ENCODE results near the gene ATXN7.

Gene ATXN7

DNA sequence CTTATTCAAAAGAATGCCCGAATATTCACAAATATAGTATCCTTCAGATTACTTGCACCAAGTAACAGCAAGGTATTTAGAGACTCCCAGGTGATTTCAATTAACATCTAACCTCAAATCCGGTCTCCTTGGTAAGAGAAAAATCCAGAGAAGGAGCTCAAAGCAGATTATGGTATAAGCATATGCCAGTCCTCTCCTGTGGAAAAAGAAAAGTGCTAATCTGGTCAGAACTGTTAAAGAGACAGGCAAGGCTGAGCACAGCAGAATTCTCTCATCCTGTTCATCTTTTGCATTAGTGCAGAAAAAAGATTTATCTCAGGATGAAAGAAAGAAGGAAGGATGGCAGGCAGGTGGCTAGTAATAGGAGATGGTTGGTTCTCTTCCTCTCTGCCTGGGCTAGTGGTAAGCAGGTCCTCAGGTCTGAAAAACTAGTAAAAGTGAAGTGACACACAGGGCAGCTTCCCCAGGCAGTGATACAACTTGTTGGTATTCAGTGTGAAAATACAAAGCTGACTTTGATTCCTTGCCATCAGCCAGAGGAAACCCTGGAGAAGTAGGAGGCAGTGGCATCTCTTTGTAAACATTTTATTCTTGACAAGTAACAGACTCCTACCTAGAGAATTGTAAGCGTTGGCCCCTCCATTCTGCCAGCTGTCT, 14.2 kb downstream of the ATXN7 start:
- Mint-ChIP-seq H3K4me3 (peak overlapping the region; percentile 5), H3K27ac (no peak overlapping the region), H3K4me1 (peaks cover 82% of the 10 kb centered on the region), H3K36me3 (no peaks in the 10 kb centered on the region), H3K27me3 (no peaks in the 10 kb centered on the region), H3K9me3 (no peaks in the 10 kb centered on the region)

DNA sequence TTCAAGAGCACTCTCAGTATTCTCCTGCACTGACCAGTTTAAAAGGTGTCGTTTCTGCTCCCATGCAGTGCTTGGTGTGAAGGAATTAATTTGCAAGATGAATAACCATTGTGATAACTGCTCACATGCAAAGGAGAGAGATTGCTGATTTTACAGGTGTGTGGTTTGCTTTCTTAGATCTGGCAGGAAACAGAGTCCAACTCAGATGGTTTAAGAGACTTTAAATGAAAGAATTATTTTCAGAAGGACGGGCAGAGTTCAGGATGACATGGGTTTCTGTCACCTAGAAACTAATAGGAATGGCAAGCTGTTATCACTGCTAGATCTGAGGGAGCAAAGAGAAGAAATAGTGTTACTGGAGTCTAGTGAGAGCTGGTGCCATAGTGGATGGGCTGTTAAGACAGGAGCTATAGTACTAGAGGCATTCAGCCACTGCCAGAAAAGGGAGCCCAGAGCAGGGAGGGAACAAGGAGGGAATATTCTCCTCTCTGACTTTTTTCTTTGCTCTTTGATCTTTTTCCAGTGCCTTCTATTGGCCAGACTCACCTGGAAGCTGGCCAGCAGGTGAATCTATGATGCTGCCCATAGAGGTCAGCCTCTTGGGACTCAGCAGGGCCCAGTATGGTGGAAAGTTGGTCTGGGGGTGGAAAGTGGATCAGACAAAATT, 14.9 kb downstream of the ATXN7 start:
- no peaks in the 10 kb centered on the region for H3K27me3 Mint-ChIP-seq
- no peak overlapping the region for H3K4me3 Mint-ChIP-seq
- no peaks in the 10 kb centered on the region for H3K9me3 Mint-ChIP-seq
- no peaks in the 10 kb centered on the region for H3K36me3 Mint-ChIP-seq
- peaks cover 86% of the 10 kb centered on the region for H3K4me1 Mint-ChIP-seq
- peak overlapping the region; percentile 31 for H3K27ac Mint-ChIP-seq

DNA sequence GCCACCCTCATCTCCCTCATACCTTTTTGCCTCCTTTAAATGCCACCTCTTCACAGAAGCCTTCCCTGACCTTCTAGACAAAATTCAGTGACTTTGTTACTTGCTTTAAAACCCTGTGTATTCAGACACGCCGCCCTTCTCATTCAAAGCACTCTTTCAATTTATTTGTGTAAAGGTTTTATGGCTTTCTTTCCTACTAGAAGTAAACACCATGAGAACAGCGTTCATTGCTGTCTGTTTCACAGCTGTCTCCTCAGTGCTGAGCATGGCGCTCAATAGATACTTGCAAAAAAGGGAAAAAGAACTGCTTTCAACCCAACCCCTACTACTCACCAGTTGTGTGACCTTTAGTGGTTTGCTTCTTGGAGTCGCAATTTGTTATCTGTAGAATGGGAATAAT, 17.0 kb downstream of the ATXN7 start:
- H3K36me3 Mint-ChIP-seq: no peaks in the 10 kb centered on the region
- no peaks in the 10 kb centered on the region for H3K27me3 Mint-ChIP-seq
- H3K27ac Mint-ChIP-seq: peak overlapping the region; percentile 2
- H3K4me3 Mint-ChIP-seq: no peak overlapping the region
- H3K9me3 Mint-ChIP-seq: no peaks in the 10 kb centered on the region
- H3K4me1 Mint-ChIP-seq: peaks cover 74% of the 10 kb centered on the region

DNA sequence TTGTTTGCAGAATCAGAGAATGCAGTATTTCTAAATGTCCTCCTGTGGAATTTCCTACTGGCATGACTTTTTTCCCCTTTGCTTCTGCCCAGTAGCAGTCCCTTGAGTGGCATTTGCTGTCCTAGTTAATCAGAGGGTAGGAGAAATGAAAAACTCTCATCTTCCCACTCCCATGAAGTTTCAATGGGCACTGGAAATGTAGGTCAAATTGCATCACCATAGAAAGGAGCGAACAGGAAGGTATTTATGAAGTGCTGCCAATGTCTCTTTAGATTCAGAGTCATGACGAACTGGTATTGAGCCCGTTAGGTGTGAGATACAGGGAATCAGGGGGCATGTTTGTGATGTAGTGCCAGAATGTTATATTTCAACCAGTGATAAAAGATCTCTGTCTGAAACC, 23.2 kb downstream of the ATXN7 start:
- Mint-ChIP-seq H3K27me3 (no peaks in the 10 kb centered on the region), H3K4me1 (peaks cover 42% of the 10 kb centered on the region), H3K9me3 (no peaks in the 10 kb centered on the region), H3K4me3 (no peak overlapping the region), H3K27ac (no peak overlapping the region), H3K36me3 (no peaks in the 10 kb centered on the region)

DNA sequence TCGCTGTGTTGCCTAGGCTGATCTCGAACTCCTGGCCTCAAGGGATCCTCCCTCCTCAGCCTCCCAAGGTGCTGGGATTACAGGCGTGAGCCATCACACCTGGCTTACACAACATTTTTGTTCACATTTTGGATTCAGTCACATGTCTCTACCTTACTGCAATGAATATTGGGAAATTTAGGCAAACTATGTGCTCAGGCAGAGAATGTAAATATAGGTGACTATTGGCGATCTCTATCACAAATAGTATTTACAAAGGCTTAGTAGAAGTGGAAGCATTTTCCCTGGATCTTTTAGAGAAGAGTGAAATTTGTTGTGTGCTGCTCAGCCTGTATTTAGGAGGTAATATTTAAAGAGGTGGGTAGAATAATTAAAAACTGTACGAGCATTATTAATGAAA, 27.9 kb downstream of the ATXN7 start:
- Mint-ChIP-seq H3K36me3 (peaks cover 1% of the 10 kb centered on the region), H3K9me3 (no peaks in the 10 kb centered on the region), H3K4me1 (peaks cover 61% of the 10 kb centered on the region), H3K27ac (no peak overlapping the region), H3K27me3 (no peaks in the 10 kb centered on the region), H3K4me3 (no peak overlapping the region)

DNA sequence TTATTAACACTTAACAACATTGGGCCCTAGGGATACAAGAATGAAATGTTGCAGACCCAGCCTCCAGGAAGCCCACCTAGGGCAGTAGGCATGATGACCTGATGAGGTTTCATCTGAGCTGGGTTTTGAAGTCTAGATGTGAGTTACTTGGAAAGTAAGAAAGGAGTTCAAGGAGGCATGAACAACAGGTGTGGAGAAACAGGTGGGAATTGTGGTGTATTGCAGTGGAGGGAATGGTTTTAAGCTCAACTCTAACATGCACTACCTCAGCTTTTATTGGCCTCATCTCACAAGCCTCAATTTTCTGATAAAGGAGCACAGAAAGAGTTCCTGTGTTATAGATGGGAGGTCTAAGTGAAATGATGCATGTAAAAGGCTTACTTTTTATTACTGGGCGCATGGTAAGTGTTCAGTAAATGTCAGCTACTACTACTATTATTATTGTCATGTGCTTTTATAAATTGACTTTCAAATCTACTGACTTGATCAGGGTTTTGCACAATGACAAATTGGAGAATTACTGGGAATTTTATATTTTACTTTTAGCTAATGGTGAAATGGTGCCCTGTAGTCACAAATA, 29.2 kb downstream of the ATXN7 start:
- Mint-ChIP-seq H3K4me3 (no peak overlapping the region), H3K27me3 (no peaks in the 10 kb centered on the region), H3K27ac (no peak overlapping the region), H3K9me3 (no peaks in the 10 kb centered on the region), H3K4me1 (peaks cover 61% of the 10 kb centered on the region), H3K36me3 (peaks cover 1% of the 10 kb centered on the region)

DNA sequence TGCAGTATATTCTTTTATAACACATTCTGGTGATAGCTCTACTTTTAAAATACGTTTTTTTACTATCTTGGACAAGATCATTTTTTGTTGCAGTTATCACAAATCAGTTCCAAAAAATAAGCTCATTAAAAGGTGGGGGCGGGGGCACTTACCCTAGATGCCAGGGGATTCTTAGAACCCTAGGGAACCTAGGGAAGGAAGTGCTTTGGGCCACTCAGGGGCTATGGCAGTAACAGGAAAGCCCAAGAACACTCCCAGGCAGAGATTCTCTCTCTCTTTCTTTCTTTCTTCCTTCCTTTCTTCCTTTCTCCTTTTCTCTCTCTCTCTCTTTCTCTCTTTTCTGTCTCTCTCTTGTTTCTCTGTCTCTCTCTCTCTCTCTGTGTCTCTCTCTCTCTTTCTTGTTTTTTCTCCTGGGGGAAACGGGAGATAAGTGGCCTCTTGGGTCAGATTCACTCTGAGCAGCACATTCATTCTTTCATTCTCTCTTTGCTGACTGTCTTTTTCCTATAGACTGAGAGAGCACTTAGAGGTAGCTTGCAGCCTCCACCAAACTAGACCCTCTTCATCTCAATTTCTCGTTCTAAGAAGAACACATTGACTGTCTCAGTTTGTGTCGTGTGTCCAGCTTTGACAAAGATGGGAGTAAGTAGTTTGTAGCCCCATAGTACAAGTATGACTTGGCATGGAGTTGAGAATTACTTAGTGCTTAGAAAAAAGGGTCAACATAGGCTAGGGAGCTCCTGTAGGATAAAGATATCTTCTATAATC, 31.9 kb downstream of the ATXN7 start:
- H3K9me3 Mint-ChIP-seq: no peaks in the 10 kb centered on the region
- H3K27ac Mint-ChIP-seq: peak overlapping the region; percentile 69
- H3K36me3 Mint-ChIP-seq: peaks cover 9% of the 10 kb centered on the region
- peaks cover 64% of the 10 kb centered on the region for H3K4me1 Mint-ChIP-seq
- no peak overlapping the region for H3K4me3 Mint-ChIP-seq
- H3K27me3 Mint-ChIP-seq: no peaks in the 10 kb centered on the region

DNA sequence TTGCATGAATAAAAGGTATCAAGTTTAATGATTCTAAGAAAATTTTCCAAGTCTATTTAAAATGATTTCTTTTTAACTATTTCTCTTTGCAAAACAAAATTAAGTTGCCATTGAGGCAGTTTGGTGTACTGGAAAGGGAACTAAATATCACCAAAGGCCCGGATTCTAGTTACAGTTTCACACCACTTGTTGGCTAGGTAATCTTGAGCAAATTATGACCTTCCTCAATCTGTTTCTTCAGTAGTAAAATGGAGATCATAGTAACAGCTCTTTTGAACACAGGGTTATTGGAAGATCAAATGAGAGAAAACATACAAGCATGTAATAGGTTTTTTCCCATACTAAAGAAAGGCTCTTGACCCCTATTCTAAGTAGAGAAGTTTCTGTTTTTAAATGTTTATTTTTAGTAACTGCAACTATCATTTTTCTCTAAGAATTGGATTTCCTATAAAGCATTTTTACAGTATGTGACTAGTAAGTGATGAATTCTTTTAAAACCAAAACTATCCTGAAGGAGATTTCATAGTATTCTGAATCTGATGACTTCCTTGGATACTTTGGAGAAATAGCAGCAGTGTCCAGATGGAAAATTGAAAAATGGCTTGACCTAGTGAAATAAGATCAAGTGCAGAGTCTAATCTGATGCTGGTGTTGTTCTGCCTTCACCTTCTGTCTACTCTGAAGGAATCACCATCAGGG, 32.8 kb downstream of the ATXN7 start:
- no peak overlapping the region for H3K4me3 Mint-ChIP-seq
- no peak overlapping the region for H3K27ac Mint-ChIP-seq
- no peaks in the 10 kb centered on the region for H3K9me3 Mint-ChIP-seq
- H3K4me1 Mint-ChIP-seq: peaks cover 64% of the 10 kb centered on the region
- H3K36me3 Mint-ChIP-seq: peaks cover 11% of the 10 kb centered on the region
- no peaks in the 10 kb centered on the region for H3K27me3 Mint-ChIP-seq

DNA sequence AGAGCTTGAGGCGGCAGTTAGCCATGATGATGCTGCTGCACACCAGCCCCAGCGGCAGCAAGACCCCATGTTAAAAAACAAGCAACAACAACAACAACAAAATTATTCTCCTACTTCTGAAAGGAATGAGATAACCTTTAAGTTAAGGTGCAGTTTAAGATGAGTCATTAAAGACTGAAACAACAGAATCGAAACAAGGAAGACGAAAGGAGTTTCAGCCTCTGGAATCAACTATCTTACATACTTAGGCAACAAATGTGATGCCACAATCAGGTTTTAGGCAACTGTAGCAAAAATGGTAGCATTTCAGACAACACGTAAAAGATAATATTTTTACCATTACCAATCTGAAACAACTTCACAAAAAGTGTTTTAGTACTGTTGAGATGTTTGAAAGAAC, 36.3 kb downstream of the ATXN7 start:
- Mint-ChIP-seq H3K4me1 (peaks cover 29% of the 10 kb centered on the region), H3K4me3 (no peak overlapping the region), H3K9me3 (no peaks in the 10 kb centered on the region), H3K27ac (peak overlapping the region; percentile 53), H3K27me3 (no peaks in the 10 kb centered on the region), H3K36me3 (peaks cover 12% of the 10 kb centered on the region)

DNA sequence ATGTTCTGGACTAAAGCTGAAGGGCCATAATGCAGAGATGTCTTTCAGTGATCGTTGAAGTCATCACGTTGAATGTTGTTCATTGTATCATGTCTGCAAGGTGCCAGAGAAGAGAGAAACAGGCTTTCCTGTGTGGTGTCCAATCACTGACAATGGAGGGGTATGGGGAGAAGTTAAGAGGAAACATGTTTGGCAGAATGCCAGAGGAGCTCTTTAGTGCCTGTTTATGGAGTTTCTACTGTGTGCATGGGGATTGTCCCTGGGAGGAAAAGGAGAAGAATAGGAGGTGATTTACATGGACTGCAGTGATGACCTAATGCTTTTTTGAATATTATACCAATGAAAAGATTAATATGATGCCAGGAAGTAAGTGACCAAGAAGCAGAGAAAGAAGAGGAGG, 36.8 kb downstream of the ATXN7 start:
- Mint-ChIP-seq H3K4me3 (no peak overlapping the region), H3K27ac (peak overlapping the region; percentile 2), H3K9me3 (no peaks in the 10 kb centered on the region), H3K4me1 (peaks cover 25% of the 10 kb centered on the region), H3K27me3 (no peaks in the 10 kb centered on the region), H3K36me3 (peaks cover 12% of the 10 kb centered on the region)

DNA sequence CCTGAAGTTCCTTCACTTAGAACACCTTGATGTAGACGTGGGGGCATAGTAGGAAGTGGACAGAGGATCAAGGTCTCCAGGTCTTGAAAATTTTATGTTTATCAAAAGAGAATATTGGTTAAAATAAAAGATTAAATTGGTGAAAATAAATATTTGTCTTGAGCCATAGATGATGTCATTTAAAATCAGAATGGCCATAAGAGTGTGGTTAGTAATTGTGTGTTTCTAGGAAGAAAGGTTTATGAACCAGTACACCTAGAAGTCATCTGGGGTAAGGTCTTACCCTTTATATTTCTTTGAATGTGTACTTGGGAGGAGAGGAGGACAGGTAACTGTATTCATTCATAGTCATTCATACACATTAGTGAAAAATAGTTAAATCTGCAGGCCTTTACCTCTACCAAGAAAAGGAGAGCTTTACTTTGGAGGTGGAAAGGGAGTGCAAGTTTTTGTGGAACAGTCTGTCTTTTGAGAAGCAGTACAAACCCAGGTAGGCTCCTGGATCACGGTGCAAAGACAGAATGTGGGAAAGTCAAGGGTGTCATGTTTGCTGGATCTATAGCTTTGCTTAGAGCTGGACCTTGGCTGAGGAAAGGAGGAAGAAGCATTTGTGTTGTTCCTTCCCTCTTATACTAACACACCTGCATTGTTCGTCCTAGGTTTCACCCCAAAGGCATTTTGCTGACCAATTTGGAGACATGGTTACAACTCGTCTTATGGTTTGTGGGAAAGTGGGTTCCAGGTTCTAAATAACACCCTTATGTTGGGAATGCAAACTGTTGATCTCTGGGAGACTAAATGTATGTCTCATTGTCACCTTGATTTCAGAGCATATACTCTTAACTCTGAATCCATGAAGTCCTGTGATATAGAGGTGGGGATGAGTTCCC, 42.3 kb downstream of the ATXN7 start:
- H3K4me1 Mint-ChIP-seq: peaks cover 18% of the 10 kb centered on the region
- no peaks in the 10 kb centered on the region for H3K27me3 Mint-ChIP-seq
- no peak overlapping the region for H3K4me3 Mint-ChIP-seq
- no peaks in the 10 kb centered on the region for H3K9me3 Mint-ChIP-seq
- no peak overlapping the region for H3K27ac Mint-ChIP-seq
- peaks cover 3% of the 10 kb centered on the region for H3K36me3 Mint-ChIP-seq

DNA sequence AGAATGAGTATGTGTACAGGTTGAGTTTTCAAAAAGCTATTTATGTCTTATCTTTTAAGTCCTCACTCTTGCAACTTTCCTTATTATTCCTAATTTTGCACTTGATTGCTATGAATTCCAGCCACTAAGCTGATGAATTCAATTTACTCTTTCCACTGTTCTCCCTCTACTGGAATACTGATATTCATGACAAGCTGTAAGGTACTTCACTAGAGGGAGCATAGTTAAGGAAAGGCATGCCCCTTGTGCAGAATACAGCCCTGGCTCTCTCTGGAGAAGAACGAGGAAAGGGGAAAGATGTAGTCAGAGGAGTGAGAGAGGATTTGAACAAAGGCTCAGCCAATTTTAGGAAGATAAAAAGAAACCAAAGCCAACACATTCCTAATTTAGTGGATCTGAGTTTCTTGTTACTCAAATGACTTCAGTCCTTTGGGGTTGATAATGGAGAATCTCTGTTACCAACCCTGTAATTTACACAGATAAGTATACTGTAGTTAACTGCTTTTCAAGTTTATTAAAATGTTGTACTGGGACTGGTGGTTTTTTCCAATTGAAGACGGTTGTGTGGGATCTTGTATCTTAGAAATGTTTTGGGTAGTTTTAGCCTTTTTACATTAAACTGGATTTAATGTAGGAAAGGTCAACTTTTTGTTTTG, 44.5 kb downstream of the ATXN7 start:
- Mint-ChIP-seq H3K27me3 (no peaks in the 10 kb centered on the region), H3K27ac (peak overlapping the region; percentile 37), H3K4me1 (peaks cover 27% of the 10 kb centered on the region), H3K9me3 (no peaks in the 10 kb centered on the region), H3K36me3 (no peaks in the 10 kb centered on the region), H3K4me3 (no peak overlapping the region)

DNA sequence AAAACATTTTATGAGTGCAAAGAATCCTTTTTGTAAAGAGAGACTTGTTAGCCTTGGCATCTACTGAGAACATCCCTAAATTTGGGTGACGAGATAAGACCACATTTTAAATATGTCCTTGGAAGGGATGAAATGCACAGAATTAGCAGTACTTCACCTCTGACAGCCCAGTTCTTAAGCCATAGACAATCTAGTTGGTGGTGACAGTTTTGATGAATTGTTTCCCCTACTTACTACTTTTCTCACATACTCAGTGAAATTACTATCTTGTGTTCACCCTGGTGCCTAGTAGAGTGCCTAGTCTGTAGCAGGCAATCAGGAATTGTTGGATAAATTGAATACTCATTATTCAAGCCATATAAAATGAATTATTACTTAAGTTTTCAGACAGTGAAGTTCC, 45.1 kb downstream of the ATXN7 start:
- H3K4me3 Mint-ChIP-seq: no peak overlapping the region
- H3K9me3 Mint-ChIP-seq: no peaks in the 10 kb centered on the region
- peaks cover 33% of the 10 kb centered on the region for H3K4me1 Mint-ChIP-seq
- H3K36me3 Mint-ChIP-seq: no peaks in the 10 kb centered on the region
- H3K27ac Mint-ChIP-seq: peak overlapping the region; percentile 15
- no peaks in the 10 kb centered on the region for H3K27me3 Mint-ChIP-seq

DNA sequence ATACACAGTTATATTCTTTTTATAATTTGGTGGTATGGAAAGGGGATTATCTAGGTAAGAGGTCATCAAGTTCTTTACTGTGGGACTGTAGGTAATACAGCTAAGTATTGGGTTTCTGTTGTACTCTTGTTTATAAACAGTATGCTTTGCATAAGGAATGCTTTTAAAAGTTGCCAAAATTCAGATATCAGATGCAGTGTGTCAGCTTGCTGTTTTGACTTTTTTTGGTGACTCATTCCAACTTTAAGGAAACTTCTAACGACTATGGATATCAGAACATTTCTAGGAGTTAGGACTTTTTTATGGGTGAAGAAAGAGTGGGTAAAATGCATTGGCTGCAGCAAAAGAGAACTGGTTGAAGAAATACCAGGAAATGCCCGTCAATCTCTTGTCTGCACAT, 45.8 kb downstream of the ATXN7 start:
- H3K36me3 Mint-ChIP-seq: no peaks in the 10 kb centered on the region
- no peaks in the 10 kb centered on the region for H3K9me3 Mint-ChIP-seq
- H3K27ac Mint-ChIP-seq: no peak overlapping the region
- H3K4me1 Mint-ChIP-seq: peaks cover 39% of the 10 kb centered on the region
- H3K27me3 Mint-ChIP-seq: no peaks in the 10 kb centered on the region
- no peak overlapping the region for H3K4me3 Mint-ChIP-seq

Data from activated naive CD4-positive, alpha-beta T cell treated with anti-CD3 and anti-CD28 coated beads, Interleukin-2, amount 50 U/mL, for 24 hours (primary cell).